Activated CD8-positive, alpha-beta memory T cell treated with anti-CD3 and anti-CD28 coated beads, Interleukin-2, amount 50 U/mL, for 1 hour (primary cell): ENCODE measurements around the gene CPNE4.

Experiments used
- DNase-seq: peaks from one replicate; pipeline ENCODE4 v3.0.0-alpha.2; 2020; ENCODE audit errors: extremely low read depth

CPNE4 gene

DNA sequence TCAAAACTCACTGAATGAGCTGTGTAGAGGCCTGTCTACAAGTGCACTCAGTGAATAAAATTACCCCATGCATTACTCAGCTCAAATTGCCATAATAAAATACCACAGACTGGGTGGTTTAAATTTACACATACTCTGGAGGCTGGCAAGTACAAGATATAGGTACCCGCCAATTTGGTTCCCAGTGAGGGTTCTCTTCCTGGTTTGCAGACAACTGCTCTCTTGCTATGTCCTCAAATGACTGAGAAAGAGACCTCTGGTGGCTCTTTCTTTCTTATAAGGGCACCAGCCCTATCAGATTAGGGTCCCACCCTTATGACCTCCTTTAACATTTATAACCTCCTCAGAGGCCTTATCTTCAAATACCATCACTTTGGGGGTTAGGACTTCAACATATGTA lies 237.0 kb downstream of the CPNE4 start:
- no peak for DNase-seq

DNA sequence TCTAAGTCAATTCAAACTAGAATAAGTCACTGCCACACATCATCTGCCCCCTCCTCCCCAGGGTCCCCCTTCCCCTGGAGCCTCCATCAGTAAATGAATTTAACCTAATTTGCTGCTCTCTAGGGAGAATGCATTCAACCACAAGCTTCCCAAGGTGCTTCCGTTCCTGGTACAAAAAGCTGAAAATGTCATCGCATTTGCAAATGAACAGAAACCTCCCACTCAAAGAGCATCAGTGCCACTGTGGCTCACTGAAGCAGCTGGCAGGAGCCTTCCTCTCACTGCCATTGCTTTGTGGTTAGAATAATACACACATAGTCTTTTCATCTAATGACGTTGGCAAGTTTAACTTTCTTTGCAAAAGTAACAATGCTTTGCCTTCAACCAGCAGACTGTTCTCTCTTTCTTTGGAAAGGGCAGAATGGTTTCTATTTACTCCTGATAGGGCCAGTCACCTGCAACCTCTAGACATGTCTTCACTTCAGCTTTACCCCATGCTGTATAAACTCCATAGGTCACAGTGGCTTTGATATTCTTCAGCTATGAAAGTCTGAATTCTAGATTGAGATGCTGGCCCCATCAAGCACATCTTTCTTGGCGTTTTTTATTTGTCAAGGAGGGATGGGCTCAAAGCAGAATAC lies 238.1 kb downstream of the CPNE4 start:
- no peak for DNase-seq

DNA sequence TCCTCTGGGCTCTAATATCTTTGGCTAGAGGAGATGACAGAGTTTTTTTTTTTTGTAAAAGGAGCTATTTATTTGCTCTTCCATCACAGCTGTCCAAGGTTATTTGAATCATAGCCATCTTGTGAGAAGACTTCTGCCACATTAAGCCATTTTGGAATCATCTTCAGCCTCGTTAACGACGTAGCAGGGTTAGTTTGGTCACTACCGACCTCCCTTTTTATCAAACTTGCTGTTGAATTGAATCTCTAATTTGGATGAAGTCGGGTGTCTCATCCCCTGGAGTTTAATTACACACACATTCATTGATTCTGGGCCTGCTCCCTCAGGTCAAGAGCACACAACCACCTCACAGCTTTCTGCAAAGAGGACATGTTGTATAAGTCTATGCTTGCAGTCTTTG lies 238.7 kb downstream of the CPNE4 start:
- DNase-seq, result no peak

DNA sequence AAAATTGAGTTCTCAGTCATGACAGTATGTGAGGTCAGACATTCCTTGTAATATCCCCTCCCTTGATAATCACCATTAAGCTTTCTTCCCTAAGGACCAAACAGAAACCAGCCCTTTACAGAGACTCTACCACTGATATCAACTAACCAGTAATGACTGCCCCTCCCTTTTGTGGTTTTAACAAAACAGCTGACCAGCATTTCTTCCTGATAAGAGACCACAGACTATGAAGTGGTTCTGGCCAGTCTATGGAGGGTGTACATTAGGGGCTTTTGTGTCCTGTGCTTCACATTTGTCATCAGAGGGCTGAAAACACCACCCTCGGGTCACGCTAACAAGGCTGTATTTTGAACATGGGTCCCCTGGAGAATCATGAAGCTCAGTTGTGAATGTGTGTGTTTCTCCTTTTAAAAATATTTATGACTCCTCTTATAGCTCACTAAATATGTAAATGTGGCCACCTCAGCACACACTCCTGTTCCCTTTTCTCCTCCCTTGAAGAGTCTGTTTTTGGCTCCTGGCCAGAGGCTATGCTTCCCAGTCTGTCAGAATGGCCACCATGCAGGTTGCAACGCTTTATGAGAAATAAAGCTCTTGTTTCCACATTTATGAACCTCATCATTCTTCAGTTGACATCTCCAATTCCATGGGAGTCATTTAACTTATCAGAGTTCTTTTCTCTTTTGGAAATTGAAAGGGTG lies 239.3 kb downstream of the CPNE4 start:
- no peak for DNase-seq

DNA sequence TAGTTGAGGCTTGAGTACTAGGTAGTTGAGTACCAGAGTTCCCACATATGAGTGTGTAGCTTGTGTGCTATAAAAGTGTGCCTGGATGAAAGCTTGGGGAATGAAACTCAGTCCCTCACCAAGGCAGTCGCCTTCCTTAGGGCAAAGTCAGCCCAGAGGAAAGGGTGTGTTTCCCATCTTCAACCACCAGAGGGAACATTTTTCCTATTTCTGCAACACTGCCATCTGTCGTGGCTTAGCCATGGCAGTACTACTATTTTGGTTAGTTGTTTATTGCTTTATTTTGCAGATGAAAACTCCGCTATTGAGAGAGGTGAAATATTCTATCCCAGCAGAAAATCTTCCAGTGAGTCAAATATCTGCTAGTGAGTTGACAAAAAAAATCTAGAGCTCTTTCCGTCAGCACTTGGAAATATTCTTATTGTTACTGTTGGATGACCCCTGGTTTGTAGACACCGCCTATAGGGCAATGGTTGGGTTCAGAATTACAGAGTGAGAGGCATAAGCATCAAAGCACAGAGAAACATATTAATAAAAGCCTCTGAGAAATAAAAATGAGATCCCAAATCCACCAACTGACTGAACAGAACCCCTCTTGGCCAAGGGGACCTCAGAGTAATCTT lies 239.9 kb downstream of the CPNE4 start:
- no peak for DNase-seq

DNA sequence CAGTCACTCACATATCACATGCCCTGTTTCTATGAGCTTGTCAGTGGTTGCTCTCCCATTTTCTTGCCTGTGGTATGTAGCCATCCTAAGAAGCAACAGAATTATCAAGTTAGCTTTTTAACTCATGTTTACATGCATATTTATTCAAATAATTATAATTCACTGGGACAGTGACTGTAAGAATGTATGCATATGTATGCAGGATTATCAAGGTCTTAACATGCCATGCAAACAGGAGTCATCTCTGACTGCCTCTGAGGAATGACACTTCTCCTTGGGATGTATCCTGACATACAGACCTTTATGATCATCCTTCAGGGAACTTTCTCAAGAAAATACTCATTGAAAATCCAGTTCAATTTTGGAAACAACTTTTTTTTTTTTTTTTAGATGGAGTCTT lies 240.9 kb downstream of the CPNE4 start:
- DNase-seq, result no peak

DNA sequence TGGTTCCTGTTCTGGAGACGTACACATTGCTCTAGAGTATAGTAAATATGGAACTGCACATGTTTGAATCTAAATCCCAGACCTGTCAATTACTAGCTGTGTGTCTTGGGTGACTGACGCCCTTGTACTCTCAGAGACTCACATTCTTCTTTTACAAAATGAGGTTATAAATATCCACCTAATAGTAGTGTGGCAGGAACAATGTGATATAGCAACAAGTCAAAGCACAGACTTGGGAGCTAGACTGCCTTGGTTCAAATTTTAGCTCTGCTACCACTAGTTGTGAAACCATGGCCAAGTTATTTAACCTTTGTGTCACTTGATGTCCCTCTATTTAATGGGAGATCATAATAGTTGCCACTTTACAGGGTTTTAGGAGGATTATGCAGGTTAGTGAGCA lies 245.6 kb downstream of the CPNE4 start:
- no peak for DNase-seq

DNA sequence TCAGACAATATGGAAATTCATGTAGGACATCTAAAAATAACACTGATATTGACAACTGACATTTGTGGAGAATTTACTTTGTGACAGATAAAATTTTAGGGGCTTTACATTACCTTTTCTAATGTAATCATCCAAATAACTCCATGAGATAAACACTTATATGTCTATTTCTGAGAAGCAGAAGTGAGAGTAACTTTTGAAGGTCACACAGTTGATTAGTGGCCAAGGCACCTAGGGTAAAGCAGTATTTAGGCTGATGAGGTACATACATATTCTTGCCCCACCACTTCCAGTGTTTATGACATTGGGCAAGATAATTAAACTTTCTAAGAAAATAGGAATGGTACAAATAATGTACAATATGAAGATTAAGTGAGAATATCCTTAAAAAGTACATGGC lies 248.4 kb downstream of the CPNE4 start:
- DNase-seq, result no peak

DNA sequence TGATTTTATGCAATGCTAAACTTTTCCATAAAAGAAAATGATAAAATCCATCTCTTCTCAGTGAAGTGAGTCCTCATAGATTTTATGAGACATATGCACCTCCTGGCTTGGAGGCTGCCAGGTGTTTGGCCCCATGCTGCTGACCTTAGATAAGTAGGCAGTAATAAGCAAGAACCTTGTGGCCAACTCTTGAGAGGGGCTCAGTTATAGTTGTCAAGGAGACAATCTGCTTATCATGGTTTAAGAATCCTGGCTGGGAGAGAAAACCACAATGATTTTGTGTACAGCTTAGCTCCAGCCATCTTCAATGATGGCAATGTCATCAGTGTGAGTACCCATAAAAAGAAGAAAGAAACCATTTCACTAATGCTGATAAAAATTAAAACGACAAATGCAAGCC lies 252.1 kb downstream of the CPNE4 start:
- no peak for DNase-seq

DNA sequence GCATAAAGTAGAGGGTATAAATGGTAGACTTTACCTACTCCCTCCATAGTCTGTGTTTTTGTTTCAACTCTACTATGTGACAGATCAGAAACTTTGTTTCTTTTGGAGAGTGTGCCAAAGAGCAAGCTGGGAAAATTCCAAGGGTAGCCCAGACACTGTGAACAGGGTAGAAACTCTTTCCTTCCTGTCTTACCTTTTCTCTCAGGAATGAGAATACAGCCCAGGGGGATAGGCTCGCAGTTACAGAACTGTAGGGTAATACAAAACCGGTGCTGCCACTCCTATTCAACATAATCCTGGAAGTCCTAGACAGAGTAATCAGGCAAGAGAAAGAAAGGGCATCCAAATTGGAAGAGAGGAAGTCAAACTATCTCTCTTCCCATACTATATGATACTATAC lies 256.3 kb downstream of the CPNE4 start:
- DNase-seq, result no peak

DNA sequence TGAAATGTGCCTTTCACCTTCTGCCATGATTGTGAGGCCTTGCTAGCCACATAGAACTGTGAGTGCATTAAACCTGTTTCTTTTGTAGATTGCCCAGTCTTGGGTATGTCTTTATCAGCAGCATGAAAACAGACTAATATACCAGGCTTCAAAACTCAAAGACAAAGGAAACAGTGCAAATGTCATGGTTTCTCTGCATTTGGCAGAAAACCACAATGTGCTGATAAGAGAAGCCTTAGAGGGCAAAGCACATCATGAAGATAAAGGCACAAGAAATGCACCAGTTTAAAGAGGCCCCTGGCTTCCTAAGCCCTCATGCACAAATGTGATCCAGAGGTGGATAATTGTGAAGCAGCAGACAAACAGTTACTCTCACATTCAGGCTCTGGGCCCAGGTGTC lies 259.2 kb downstream of the CPNE4 start:
- DNase-seq, result no peak

DNA sequence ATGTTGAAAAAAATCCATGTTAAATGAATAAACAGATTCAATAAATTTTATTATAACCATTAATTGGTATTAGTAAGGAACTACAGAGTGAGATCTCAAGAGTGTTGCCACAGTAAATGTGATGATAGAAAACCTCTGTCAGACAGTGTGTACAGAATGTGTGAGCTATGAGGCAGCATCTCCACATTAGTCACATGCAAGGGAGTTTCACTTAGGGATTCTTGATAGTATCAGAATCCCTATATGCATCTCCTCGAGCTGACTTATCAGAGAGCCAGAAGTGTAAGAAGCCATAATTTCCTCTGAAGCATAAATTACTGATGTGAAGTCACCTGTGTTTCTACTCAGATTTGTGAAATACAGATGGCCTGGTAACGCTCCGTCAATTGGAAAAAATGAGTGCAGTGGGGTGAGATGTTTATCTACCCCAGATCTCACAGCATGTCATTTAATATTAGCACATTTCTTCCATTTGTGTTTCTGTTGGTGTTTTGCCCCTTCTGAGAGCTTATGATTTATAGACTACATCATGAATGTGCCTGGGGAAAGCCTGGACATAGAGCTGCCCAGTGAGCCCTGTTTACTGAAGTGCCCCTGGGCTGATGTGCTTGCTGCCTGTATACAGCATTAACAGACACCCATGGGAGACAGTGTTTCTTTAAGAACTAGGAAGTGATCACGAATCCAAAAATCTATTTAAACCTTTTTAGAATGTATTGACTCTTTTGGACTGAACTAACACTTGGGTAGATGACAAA lies 262.4 kb downstream of the CPNE4 start:
- no peak for DNase-seq

DNA sequence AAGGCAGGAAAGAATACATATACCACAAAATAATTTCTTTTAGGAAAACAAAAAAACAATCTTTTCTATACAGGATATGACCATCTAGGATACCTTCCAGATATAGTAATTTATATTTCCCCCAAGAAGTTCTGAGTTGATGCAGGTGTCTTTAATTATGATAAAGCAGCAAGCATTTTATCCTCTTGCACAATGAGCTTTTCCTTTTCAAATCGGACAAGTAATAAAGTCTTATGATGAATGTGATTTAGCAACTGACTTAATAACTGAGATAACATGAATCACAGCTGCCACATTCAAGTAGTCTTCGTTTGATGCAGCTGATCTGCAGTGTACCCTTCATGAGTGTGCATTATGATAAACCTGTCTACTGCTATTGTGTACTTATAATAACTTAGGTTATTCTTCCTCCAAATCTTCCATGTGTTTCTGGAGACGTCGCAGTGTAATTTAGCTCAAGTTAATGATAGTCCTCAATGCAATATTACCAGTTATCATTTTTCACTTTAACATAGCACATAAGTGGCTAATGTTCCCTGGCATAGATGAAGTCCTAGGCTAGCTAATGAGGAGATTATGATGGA lies 271.7 kb downstream of the CPNE4 start:
- no peak for DNase-seq

DNA sequence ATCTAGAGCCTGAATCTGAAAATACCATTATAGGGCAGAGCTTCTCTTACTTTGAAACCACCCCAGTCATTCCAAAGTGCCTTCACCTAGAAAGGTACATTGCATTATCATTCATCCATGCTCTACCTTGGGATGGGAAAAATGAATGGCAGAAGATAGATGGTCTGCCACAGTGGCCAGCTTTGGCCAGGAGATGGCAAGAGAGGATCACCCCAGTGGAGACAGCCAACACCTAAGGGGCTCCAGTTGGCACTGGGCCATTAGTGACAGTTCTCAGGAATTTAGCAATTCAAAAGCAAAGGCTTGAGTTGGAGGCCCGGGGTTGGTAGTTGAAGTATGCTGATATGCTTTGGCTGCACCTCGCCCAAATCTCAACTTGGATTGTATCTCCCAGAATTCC lies 278.4 kb downstream of the CPNE4 start:
- DNase-seq, result no peak

DNA sequence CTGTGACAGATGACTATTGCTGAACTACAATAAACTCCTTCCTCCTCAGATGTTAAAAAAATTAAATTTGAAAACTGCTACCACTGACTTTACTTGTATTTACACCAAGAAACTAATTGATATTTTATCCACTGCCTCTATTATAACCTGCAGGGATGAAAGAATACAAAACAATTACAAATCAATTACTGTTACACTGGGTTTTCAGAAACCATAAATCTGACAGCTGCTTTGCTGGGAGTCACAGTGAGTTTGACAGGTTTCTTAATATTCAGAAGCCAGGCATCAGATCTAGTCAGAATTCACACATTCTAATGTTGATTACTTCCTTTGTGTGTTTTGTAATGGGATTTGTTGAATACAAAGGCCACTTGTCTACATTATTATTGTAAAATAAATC lies 279.4 kb downstream of the CPNE4 start:
- no peak for DNase-seq

DNA sequence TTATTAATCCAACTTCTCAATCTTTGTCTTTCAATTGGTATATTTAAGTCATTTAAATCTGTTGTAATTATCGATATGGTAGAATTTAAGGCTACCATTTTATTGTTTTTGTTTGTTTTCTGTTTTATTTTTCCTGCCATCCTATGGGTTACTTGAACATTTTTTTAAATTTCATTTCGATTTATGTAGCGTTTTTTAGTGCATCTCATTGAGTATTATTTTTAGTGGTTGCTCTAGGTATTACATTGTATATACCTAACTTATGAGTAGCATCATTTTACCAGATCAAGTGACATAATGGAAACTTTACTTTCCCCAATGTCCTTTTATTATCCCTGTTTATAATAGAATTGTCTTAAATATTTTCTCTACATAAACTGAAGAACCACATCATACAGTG lies 284.6 kb downstream of the CPNE4 start:
- no peak for DNase-seq

DNA sequence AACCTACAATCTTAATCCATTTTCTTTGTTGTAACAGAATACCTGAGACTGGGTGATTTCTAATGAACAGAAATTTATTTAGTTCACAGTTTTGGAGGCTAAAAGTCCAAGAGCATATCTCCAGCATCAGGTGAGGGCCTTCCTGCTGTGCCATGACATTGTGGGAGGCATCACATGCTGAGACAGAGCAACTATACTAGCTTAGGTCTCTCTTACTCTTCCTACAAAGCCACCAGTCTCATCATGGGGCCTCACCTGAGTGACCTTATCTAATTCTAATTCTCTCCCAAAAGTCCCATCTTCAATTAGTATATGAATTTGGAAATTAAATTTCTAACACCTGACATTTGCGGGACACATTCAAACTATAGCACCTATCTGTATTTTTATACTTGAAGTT lies 285.0 kb downstream of the CPNE4 start:
- DNase-seq, result no peak

DNA sequence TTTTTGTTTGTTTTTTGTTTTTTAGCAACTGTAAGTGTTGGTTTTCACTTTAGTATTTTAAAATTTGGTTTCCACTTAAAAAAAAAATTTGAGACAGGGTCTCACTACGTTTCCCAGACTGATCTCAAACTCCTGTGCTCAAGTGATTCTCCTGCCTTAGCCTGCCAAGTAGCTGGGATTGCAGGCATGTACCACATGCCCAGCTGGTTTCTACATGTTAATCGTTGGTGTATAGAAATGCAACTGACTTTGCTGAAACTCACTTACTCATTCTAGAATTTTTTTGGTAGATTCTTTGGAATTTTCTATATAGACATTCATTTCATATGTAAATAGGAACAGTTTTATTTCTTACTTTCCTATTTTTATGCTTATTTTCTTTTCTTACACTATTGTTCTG lies 287.3 kb downstream of the CPNE4 start:
- DNase-seq, result no peak

DNA sequence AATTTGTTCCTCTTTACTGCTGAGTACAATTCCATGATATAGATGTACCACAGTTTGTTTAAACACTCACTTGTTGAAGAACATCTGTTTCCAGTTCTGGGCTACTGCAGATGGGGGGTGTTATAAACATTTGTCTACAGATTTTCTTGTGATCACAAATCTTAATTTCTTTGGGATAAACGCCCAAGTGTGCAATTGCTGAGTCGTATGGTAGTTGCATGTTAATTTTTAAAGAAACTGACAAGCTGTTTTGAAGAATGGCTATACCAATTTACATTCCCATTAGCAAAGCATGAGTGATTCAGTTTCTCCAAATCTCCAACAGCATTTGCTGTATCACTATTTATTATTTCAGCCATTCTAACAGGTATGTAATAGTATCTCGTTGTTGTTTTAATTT lies 290.0 kb downstream of the CPNE4 start:
- no peak for DNase-seq

DNA sequence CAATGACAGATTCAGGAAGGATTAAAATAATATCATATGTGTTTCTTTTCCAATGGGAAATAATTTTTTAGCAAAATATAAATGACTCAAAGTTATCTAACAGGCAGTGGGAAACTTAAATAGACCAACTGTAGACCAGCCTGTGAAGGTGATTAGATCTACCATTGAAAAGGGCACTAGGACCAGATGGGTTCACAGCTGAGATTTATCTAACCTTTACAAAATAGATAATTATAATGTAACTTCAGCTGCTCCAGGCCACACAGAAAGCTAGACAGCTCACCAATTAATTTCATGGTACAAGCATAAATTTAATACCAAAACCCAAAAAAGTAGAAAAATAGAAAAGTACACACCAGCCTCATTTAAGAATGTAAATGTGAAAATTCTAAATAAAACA lies 291.7 kb downstream of the CPNE4 start:
- DNase-seq, result no peak

DNA sequence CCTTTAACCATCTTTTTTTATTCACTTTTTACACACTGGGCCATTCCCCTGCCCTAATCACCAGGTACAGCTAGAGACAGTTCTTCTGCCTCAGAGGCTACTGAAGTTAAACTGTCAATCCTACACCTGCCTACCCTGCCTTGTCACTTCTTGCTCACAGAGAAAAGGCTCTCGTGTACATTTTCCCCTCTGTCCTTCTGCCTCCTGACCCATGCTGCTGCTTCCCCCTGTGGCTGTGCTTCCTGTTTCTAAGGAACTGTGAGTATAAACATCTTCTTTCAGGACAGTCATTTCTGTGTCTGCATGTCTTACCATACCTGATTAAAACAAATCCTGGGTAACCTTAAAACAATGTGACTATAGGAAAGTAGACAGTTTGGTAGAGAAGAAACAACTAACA lies 295.6 kb downstream of the CPNE4 start:
- no peak for DNase-seq

DNA sequence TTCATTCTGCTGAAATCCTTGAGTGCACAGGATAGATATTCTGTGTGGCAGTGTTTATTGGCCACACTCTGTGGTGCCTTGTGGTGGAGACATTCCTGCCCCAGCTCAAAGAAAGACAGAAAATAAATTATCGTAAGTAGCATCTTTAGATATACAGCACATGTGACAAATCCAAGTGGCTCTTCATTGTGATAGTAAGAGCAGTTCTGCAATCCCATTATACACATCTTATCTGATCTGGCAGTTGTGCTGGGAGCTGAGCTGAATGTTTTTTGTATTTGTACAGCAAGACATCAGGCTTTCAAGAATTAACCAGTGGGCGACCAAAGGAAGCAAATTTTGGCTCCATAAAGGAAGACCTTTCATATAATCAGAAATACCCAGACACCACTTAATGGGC lies 296.7 kb downstream of the CPNE4 start:
- DNase-seq, result no peak
